ENCODE results near the gene VPS41.

VPS41 gene

DNA sequence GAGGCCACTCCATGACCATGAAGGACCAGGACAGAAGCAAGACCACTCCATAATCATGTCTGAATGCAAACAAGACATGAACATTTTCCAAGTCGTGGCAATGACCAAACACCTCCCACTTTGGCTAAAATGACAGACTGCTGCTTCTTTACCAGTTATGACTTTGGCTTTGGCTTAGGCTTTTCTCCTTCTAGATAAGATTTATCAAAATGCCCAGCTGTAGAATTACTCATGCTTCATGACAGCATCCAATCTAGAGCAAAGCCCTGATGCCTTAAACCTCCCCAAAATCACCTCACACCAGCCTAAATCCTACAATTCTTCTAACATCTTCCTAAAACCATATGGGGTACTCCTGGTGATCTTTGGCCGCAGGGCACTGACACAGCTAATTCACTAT, 102.1 kb downstream of the VPS41 start (continued):
- TF ChIP-seq, protein P1, sequence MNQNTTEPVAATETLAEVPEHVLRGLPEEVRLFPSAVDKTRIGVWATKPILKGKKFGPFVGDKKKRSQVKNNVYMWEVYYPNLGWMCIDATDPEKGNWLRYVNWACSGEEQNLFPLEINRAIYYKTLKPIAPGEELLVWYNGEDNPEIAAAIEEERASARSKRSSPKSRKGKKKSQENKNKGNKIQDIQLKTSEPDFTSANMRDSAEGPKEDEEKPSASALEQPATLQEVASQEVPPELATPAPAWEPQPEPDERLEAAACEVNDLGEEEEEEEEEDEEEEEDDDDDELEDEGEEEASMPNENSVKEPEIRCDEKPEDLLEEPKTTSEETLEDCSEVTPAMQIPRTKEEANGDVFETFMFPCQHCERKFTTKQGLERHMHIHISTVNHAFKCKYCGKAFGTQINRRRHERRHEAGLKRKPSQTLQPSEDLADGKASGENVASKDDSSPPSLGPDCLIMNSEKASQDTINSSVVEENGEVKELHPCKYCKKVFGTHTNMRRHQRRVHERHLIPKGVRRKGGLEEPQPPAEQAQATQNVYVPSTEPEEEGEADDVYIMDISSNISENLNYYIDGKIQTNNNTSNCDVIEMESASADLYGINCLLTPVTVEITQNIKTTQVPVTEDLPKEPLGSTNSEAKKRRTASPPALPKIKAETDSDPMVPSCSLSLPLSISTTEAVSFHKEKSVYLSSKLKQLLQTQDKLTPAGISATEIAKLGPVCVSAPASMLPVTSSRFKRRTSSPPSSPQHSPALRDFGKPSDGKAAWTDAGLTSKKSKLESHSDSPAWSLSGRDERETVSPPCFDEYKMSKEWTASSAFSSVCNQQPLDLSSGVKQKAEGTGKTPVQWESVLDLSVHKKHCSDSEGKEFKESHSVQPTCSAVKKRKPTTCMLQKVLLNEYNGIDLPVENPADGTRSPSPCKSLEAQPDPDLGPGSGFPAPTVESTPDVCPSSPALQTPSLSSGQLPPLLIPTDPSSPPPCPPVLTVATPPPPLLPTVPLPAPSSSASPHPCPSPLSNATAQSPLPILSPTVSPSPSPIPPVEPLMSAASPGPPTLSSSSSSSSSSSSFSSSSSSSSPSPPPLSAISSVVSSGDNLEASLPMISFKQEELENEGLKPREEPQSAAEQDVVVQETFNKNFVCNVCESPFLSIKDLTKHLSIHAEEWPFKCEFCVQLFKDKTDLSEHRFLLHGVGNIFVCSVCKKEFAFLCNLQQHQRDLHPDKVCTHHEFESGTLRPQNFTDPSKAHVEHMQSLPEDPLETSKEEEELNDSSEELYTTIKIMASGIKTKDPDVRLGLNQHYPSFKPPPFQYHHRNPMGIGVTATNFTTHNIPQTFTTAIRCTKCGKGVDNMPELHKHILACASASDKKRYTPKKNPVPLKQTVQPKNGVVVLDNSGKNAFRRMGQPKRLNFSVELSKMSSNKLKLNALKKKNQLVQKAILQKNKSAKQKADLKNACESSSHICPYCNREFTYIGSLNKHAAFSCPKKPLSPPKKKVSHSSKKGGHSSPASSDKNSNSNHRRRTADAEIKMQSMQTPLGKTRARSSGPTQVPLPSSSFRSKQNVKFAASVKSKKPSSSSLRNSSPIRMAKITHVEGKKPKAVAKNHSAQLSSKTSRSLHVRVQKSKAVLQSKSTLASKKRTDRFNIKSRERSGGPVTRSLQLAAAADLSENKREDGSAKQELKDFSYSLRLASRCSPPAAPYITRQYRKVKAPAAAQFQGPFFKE (tag by site-specific recombination; IDR thresholded peaks at IDR 0.05; ENCODE audit: borderline replicate concordance) = no peak
- no peak for TF ChIP-seq ZNF596 (tag by site-specific recombination; IDR thresholded peaks at IDR 0.05)
- no peak for TF ChIP-seq ZNF658 (tag by site-specific recombination; IDR thresholded peaks at IDR 0.05)
- TF ChIP-seq, protein P2, sequence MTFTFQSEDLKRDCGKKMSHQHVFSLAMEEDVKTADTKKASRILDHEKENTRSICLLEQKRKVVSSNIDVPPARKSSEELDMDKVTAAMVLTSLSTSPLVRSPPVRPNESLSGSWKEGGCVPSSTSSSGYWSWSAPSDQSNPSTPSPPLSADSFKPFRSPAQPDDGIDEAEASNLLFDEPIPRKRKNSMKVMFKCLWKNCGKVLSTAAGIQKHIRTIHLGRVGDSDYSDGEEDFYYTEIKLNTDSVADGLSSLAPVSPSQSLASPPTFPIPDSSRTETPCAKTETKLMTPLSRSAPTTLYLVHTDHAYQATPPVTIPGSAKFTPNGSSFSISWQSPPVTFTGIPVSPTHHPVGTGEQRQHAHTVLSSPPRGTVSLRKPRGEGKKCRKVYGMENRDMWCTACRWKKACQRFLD (tag by site-specific recombination; IDR thresholded peaks at IDR 0.05) = no peak
- no peak for TF ChIP-seq ZNF623 (tag by site-specific recombination; IDR thresholded peaks at IDR 0.05)
- TF ChIP-seq ZNF571 (tag by site-specific recombination; IDR thresholded peaks at IDR 0.05) = no peak
- no peak for TF ChIP-seq ZNF311 (tag by site-specific recombination; IDR thresholded peaks at IDR 0.05; ENCODE audit: borderline replicate concordance)

DNA sequence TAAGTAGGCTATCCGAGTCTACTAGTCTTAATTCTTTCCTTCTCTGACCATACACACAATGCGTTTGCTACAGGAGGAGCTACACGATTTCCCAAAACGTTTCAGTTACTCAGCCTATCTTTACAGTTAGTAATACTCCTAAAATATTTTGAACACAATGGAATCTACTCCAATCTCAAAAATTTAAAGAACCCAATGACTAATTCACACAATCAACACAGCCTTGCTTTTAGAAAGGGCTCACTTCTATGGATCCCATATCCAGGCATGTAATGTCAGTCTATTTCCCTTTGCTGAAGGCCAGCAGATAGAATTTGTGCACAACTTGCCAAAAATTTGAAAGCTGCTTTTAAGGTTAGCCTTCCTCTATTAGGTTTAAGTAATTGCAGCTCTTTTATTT, 107.2 kb downstream of the VPS41 start:
- POLR2A ChIA-PET = no interaction called here
- TF ChIP-seq ZNF514 (tag by site-specific recombination; IDR thresholded peaks at IDR 0.05) (no peak), ZNF701 (tag by site-specific recombination; IDR thresholded peaks at IDR 0.05) (no peak), SETDB1 (IDR thresholded peaks at IDR 0.05; ENCODE audit: insufficient read length, low read length) (no peak), ZNF529 (tag by site-specific recombination; IDR thresholded peaks at IDR 0.05; ENCODE audit: insufficient replicate concordance) (no peak), HOXD13 (CRISPR knock-in tag; IDR thresholded peaks at IDR 0.05; ENCODE audit: borderline replicate concordance) (no peak), SCRT1 (tag by site-specific recombination; IDR thresholded peaks at IDR 0.05; ENCODE audit: borderline replicate concordance) (no peak), ZNF561 (tag by site-specific recombination; IDR thresholded peaks at IDR 0.05; ENCODE audit: borderline replicate concordance) (no peak), ZNF792 (tag by site-specific recombination; IDR thresholded peaks at IDR 0.05) (no peak)
- TF ChIP-seq, protein P3, sequence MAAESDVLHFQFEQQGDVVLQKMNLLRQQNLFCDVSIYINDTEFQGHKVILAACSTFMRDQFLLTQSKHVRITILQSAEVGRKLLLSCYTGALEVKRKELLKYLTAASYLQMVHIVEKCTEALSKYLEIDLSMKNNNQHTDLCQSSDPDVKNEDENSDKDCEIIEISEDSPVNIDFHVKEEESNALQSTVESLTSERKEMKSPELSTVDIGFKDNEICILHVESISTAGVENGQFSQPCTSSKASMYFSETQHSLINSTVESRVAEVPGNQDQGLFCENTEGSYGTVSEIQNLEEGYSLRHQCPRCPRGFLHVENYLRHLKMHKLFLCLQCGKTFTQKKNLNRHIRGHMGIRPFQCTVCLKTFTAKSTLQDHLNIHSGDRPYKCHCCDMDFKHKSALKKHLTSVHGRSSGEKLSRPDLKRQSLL (tag by site-specific recombination; IDR thresholded peaks at IDR 0.05) = no peak
- CTCF ChIA-PET = no interaction called here
- no peaks in the 10 kb centered on the region for H3K36me3 ChIP-seq (ENCODE audit: control insufficient read depth in 2 of 2, insufficient read depth in 1 of 2, low read length in 2 of 2)
- H3K27ac ChIP-seq (ENCODE audit: extremely low read depth, low read depth, low read length) = no peak overlapping the region
- H3K4me3 ChIP-seq (ENCODE audit: low read depth, low read length) = no peak overlapping the region
- no peaks in the 10 kb centered on the region for H3K4me1 ChIP-seq (ENCODE audit: control insufficient read depth, insufficient read depth, low read length)
- H3K9me3 ChIP-seq (ENCODE audit: control insufficient read depth, insufficient read depth, low read depth, low read length) = no peaks in the 10 kb centered on the region

All from HEK293 (cell line).